HepG2 (cell line): ENCODE measurements around the gene COMMD4. TPM values are rescaled to one million over a fixed set of nuclear protein-coding genes. Genes with fewer than 3 reads are reported as not detected.

Experiments used
- AKAP8 ChIP-seq: sonication (generic); formaldehyde crosslinking; IDR thresholded peaks from 2 replicates; pipeline ENCODE4 v1.5.1; 2020; ENCODE audit warnings: mild to moderate bottlenecking, missing genetic modification reagents
- DNMT3B ChIP-seq: conservative IDR thresholded peaks from 2 replicates; pipeline ENCODE4 v1.6.1; 2016; ENCODE audit warnings: missing biosample characterization, control low read depth
- GFI1 ChIP-seq: sonication (generic); formaldehyde crosslinking; IDR thresholded peaks from 2 replicates; pipeline ENCODE4 v1.5.0; 2020; ENCODE audit warnings: missing genetic modification reagents, mild to moderate bottlenecking, borderline replicate concordance
- KAT8 ChIP-seq: IDR thresholded peaks from 2 replicates; pipeline ENCODE4 v1.6.1; 2016; ENCODE audit warnings: missing genetic modification reagents, missing compliant biosample characterization
- MATR3 ChIP-seq: sonication (generic); formaldehyde crosslinking; IDR thresholded peaks from 2 replicates; pipeline ENCODE4 v1.4.0; 2020; ENCODE audit warnings: missing genetic modification reagents
- NRL ChIP-seq: sonication (generic); formaldehyde crosslinking; IDR thresholded peaks from 2 replicates; pipeline ENCODE4 v1.5.0; 2020; ENCODE audit warnings: missing genetic modification reagents, mild to moderate bottlenecking, moderate library complexity, borderline replicate concordance
- PBX3 ChIP-seq: sonication (generic); formaldehyde crosslinking; IDR thresholded peaks from 2 replicates; pipeline ENCODE4 v1.8.1; 2023; ENCODE audit warnings: missing genetic modification reagents, inconsistent platforms, borderline replicate concordance
- POGK ChIP-seq: sonication (generic); formaldehyde crosslinking; conservative IDR thresholded peaks from 2 replicates; pipeline ENCODE4 v1.8.0; 2022; ENCODE audit warnings: mild to moderate bottlenecking, moderate library complexity, missing genetic modification reagents
- PREB ChIP-seq: sonication (generic); formaldehyde crosslinking; IDR thresholded peaks from 2 replicates; pipeline ENCODE4 v1.4.0; 2020; ENCODE audit warnings: missing genetic modification reagents
- SATB2 ChIP-seq: sonication (generic); formaldehyde crosslinking; IDR thresholded peaks from 2 replicates; pipeline ENCODE4 v1.5.0; 2020; ENCODE audit warnings: missing genetic modification reagents
- SP2 ChIP-seq: sonication (generic); formaldehyde crosslinking; IDR thresholded peaks from 2 replicates; pipeline ENCODE4 v1.5.1; 2020; ENCODE audit warnings: mild to moderate bottlenecking, missing genetic modification reagents
- SP4 ChIP-seq: sonication (generic); formaldehyde crosslinking; IDR thresholded peaks from 2 replicates; pipeline ENCODE4 v1.8.1; 2023; ENCODE audit warnings: mild to moderate bottlenecking, missing genetic modification reagents
- SP5 ChIP-seq: IDR thresholded peaks from 2 replicates; pipeline ENCODE4 v1.6.1; 2016; ENCODE audit warnings: low read depth, borderline replicate concordance
- STAG1 ChIP-seq: sonication (generic); formaldehyde crosslinking; IDR thresholded peaks from 2 replicates; pipeline ENCODE4 v1.4.0; 2020; ENCODE audit warnings: missing genetic modification reagents
- TEF ChIP-seq: sonication (generic); formaldehyde crosslinking; IDR thresholded peaks from 2 replicates; pipeline ENCODE4 v1.5.0; 2020; ENCODE audit warnings: missing genetic modification reagents
- THAP9 ChIP-seq: sonication (generic); formaldehyde crosslinking; IDR thresholded peaks from 2 replicates; pipeline ENCODE4; 2020; ENCODE audit warnings: missing genetic modification reagents, mild to moderate bottlenecking, borderline replicate concordance
- ZFYVE20 ChIP-seq: sonication (generic); formaldehyde crosslinking; IDR thresholded peaks from 2 replicates; pipeline ENCODE4 v1.8.0; 2023; ENCODE audit warnings: low read depth, mild to moderate bottlenecking, moderate library complexity, missing genetic modification reagents, borderline replicate concordance
- ZNF501 ChIP-seq: sonication (generic); formaldehyde crosslinking; IDR thresholded peaks from 2 replicates; pipeline ENCODE4 v1.5.1; 2020; ENCODE audit warnings: mild to moderate bottlenecking, moderate library complexity, missing genetic modification reagents
- ZNF567 ChIP-seq: sonication (generic); formaldehyde crosslinking; IDR thresholded peaks from 2 replicates; pipeline ENCODE4 v1.8.1; 2023; ENCODE audit warnings: mild to moderate bottlenecking, missing genetic modification reagents, borderline replicate concordance
- ZNF572 ChIP-seq: sonication (generic); formaldehyde crosslinking; IDR thresholded peaks from 2 replicates; pipeline ENCODE4 v1.5.1; 2020; ENCODE audit warnings: mild to moderate bottlenecking, missing genetic modification reagents
- ZNF7 ChIP-seq: IDR thresholded peaks from 2 replicates; pipeline ENCODE4 v1.6.1; 2016; ENCODE audit warnings: missing biosample characterization, missing genetic modification reagents
- ZSCAN30 ChIP-seq: sonication (generic); formaldehyde crosslinking; IDR thresholded peaks from 2 replicates; pipeline ENCODE4 v1.5.0; 2020; ENCODE audit warnings: mild to moderate bottlenecking, missing genetic modification reagents
- polyA plus RNA-seq, 8 experiments: library from polyadenylated mRNA; depleted of rRNA in 3 of 8; stranded (reverse) in 7 of 8; unstranded in 1 of 8; fragments of >200 nt; fragmentation: Illumina TruSeq in 4 of 8; extraction: Trizol in 4 of 8; gene quantifications; 2 replicates each; pipeline versions ENCODE4 v1.2.1 to v1.2.3, GENCODE V29; 2011 to 2016; ENCODE audit warnings: low read depth in 4 of 8, missing spikeins in 1 of 8, mixed read lengths in 1 of 8; ENCODE audit not compliant: insufficient read depth in 1 of 8
- total RNA-seq, 5 experiments: library from RNA; depleted of rRNA; stranded (reverse); fragments of >200 nt; fragmentation: Illumina TruSeq; extraction: Trizol; gene quantifications; 2 replicates each; pipeline ENCODE4 v1.2.3, GENCODE V29; 2016; ENCODE audit warnings: low read depth in 1 of 5

COMMD4 gene
- total and polyA plus RNA-seq, 2 of the 13 experiments (the other 11 are each of a cell fraction or from before 2014, with no cell fraction given) = 45.8 to 89.9 TPM

GRCh38 chr15:75347222-75348033 is 11.6 kb downstream of the COMMD4 start (continued):
- no peak for TF ChIP-seq ZSCAN30 (CRISPR knock-in tag)
- TF ChIP-seq ZNF501 (CRISPR knock-in tag) = peak; percentile 68; the same call in 1 of the 2 replicates
- no peak for TF ChIP-seq GFI1 (CRISPR knock-in tag)
- no peak for TF ChIP-seq ZNF572 (CRISPR knock-in tag)
- TF ChIP-seq SP2 (CRISPR knock-in tag) = no peak
- peak; percentile 67 for TF ChIP-seq SP4 (CRISPR knock-in tag)
- no peak for TF ChIP-seq ZNF7
- no peak for TF ChIP-seq PBX3 (CRISPR knock-in tag)
- TF ChIP-seq STAG1 (CRISPR knock-in tag) = no peak
- no peak; the same call in 1 of the 2 replicates for TF ChIP-seq SATB2 (CRISPR knock-in tag)
- TF ChIP-seq PREB (CRISPR knock-in tag) = no peak
- TF ChIP-seq DNMT3B (CRISPR knock-in tag) = no peak
- no peak for TF ChIP-seq MATR3 (CRISPR knock-in tag)
- peak; percentile 54; the same call in 1 of the 2 replicates for TF ChIP-seq SP5 (CRISPR knock-in tag)
- TF ChIP-seq POGK (CRISPR knock-in tag) = peak; percentile 51; the same call in 1 of the 2 replicates
- TF ChIP-seq THAP9 (CRISPR knock-in tag) = peak; percentile 82; the same call in 1 of the 2 replicates
- no peak for TF ChIP-seq ZFYVE20 (CRISPR knock-in tag)
- TF ChIP-seq TEF (CRISPR knock-in tag) = no peak
- TF ChIP-seq AKAP8 (CRISPR knock-in tag) = no peak
- TF ChIP-seq NRL (CRISPR knock-in tag) = peak; percentile 53; the same call in 1 of the 2 replicates
- TF ChIP-seq KAT8 = no peak; the same call in none of the 2 replicates
- TF ChIP-seq ZNF567 = no peak
